ENCODE data around the gene OR2A12.

GRCh38 chr7:144148224-144148827 lies 62.2 kb downstream of the OR2A12 start:
- no peak for TF ChIP-seq CTCF (IDR thresholded peaks at IDR 0.05 in 4 of 5, conservative IDR thresholded peaks at IDR 0.05 in 1 of 5)
- TF ChIP-seq POLR2A (IDR thresholded peaks at IDR 0.05) = no peak
